HG02623 (cell line): ENCODE measurements around the gene CLNK.

Source experiments
- ATAC-seq: cut with Tn5 transposase; IDR thresholded peaks from one replicate; pipeline ENCODE4 v1.9.1; 2021; ENCODE audit warnings: moderate library complexity; ENCODE audit not compliant: unreplicated experiment

Gene CLNK

DNA sequence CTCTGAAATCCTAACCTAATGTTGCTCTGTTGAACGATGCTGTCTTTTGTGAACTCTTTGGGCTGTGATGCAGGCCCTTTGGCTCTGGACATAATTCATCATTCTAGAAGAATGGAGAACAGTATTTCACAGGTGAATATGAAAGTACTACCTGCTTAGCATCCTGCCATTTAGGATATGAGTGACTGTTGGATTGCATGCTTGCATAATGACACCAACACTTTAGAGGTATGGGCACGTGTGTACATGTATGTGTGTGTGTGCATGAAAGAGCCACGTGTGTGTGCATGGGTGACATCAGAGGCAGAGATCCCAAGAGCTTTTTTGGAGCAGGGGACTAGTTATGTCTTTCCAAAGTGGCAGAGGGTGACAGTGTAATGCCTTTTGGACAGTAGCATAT lies 157.1 kb downstream of the CLNK start:
- no peak for ATAC-seq

DNA sequence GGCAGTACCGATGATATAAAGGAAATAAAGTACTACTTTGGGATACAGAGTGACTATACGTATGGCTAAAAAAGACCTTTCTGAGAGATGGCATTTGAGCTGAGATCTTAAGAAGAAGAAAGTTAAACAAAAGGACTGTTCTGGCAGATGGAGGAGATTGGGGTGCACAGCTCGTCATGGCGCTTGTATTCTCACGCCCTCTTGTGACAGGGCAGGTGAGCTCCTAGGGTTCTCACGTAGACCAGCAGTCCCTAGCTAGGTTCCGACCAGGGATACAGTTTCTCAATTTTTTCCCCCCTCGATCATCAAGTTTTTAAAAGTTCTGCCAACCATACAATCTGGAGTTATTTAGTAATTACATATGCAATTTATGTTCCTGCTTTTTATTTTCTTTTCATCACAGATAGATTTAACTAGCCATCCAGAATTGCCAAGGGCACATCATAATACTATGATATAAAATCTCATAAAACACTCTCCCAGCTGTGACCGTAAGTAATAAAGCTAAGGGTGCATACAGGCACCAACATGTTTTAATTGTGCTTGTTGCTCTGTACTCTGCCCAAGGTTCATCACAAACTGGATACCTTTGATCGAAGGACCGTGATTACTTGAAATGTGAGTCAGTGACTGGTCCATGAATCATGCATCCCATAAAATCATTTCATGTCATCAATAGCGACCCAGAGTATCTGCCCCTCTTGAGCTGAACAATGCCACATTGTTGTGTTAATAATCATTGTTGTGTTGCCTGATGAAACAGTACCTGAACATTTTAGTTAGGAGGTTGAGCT lies 157.9 kb downstream of the CLNK start:
- ATAC-seq: no peak

DNA sequence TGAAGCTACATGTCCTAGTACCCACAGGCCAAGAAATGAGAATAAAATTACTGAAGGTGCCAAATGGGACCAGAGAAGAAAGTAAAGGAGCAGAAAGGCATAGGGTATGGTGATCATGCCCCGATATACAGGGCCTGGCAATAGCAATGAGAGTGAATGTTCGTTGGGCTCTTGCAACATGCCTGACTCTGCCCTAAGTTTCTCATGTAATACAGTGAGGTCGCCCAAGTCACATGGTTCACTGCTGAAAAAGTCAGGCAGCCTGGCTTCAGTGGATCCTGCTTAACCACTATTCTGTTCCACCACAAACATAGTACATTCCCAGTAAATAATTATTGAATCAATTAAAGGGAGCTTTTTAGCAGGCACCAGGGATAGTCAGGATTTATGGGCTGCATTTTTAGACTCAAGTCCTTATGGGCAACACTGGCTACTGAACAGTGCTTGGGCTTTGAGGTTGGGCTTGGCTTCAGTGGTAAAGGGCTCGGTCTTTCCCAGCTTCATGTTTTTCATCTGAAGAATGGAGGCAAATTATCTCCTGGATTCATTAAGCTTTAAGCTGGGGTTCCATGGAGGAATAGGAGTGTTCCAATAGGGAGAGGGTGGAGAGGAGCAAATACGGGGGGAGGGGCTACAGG lies 160.3 kb downstream of the CLNK start:
- no peak for ATAC-seq

DNA sequence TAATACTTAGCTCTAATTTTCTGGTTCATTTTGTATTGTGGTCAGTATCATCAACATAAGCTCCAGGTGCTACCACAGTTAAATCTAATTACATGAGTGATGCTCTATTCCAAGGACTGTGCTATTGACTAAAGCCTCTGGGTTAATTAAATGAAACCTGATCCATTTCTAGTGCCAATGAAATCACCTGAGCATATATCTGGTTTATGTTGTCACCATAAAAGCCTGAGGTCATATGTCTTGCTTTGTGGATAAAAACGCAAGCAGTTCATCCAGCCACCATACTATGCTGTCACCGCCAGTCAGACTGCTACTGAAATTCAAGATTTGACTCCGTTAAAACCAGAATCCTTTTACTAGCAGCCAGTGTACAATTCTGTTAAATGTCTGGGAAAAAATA lies 163.1 kb downstream of the CLNK start:
- no peak for ATAC-seq

DNA sequence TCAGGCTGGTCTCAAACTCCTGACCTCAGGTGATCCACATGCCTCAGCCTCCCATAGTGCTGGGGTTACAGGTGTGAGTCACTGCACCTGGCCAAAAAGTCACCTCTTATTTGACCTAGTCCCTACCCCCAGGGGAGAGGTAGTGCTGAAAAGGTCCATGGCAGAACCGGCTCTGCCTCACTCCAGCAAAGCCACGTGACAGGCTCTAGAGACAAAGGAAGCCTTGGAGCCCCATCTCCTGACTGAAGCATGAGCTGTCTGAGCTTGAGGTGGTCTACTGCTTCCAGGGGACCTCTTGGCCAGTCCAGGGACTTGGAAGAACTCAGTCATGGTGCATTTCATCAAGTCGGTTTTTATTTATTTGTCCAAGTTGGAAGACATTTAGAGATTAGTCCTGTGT lies 174.8 kb downstream of the CLNK start:
- no peak for ATAC-seq

DNA sequence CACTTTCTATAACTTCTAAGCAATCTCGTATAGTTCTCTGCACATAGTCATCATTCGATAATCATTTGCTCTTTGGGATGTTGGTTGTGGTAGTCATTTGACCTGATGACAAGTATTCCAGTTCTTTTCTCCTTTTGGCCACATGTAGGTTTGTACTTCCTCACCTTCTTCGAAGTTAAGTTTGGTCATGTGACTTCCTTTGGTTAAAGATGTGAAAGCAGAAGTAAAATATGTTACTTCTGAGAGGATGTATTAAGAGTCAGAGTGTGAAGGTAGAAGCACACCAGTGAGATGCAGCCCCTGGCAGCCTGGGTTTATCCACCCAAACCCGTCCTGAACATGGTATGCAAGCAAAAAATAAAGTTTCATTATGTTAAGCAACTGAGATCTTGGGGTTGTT lies 178.5 kb downstream of the CLNK start:
- no peak for ATAC-seq

DNA sequence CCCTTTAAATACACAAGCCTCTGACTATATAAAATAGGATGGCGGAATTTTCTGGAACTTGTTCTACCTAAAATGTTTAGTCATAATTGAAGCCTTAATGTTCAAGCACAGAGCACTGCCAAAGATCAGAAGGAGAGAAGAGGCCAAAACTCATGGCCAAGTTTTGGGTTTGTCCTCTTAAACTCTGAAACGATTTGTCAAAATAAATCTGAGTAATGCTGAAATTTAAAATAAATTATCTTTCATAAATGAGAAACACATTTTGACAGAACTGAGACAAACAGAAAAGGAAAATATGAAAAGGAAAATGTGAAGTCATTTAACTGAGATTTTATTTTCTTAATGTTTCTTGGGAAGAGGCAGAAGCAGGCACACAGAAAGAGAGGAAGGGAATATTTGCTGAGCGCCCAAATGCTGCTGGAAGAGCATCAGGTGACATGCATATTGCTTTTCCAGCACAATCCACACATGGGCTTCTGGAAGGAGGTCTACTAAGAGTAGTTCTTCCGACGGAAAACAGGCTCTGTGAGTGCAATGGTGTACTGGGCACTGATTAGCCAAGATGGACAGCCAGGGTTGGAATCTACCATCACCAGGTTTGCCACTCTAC lies 179.9 kb downstream of the CLNK start:
- ATAC-seq: no peak

DNA sequence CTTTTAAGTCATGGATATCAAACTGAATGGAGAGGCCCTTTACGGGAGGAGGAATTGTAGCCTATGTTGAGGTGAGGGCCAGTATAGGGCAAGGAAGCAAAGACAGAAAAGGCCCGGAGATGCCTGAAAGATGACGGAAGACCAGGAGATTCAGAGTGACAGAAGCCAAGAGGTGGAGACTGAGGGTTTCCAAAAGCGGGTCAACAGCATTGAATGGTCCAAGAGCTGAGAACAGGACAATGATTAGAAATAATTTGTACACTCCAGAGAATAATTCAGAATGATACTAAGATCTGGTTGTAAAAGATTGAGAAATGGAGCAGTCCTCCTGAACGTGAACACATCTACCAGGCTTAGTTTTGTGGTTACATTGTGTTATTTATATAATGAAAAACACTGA lies 181.9 kb downstream of the CLNK start:
- no peak for ATAC-seq

DNA sequence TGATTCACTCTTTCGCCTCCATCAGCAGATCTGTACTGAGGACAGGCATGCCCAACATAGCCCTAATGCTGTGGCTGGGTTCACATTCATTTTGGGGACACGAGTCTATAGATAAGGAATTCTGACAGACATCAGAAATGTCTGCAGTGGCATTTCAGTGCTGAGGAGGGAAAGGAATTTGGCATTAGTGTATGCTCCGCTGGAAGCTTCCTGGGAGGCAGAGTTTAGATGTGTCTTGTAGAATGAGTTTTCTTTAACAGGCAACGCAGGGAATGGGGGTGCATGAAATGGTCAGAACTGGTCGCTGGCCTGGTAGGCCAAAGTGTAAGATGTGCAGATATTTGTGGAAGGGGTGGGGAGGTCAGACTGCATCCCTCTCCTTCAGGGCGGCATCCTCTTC lies 183.8 kb downstream of the CLNK start:
- ATAC-seq: no peak

DNA sequence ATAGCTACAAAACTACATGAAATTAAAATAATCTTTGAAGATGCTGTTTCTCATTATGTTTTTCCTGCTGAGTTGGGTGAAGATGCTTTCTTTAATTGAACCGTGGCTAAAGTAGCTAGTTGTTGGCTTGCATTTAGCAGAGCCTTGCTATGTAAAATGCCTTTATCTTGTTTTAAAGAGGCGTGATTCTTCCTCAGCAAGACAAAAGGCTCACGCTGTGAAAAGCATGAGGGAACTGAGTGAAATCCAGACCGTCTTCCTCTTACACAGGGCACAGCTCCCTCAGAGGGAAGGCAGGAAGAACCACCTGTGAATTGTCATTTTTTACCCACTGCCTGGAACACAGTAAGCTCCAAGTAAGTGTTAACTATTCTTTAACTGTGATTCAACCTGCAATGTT lies 188.4 kb downstream of the CLNK start:
- ATAC-seq: no peak

DNA sequence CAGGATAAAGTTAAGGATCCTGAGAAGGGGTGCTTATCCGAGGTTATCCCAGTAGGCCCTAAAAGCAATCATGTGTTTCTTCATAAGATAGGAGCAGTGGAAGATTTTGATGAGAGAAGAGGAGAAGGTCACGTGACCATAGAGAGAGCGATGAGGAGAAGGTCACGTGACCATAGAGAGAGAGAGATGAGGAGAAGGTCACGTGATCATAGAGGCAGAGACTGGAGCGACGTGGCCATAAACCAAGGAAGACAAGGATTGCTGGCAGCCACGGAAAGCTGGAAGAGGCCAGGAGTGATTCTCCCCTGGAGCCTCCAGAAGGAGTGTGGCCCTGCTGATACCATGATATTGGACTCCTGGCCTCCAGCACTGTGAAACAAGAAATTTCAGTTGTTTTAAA lies 188.9 kb downstream of the CLNK start:
- ATAC-seq: no peak

DNA sequence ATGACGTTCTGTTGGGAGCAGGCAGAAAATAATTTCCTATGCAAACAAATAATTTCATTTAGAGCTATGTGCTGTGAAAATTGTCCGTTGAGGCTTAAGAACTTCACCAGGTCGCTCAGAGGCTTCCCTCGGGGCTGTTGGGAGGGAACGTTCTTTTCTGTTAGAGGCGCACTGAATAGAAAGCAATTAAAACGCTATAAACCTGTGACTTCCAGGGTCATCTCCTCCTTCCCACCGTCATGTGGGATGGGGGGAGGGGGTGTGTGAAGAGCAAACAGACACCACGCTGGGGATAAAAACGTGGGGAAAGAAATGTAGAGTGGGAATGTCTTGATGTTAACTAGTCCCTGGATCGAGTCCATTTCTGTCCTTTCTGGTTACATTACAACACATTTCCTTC lies 192.1 kb downstream of the CLNK start:
- ATAC-seq: no peak

DNA sequence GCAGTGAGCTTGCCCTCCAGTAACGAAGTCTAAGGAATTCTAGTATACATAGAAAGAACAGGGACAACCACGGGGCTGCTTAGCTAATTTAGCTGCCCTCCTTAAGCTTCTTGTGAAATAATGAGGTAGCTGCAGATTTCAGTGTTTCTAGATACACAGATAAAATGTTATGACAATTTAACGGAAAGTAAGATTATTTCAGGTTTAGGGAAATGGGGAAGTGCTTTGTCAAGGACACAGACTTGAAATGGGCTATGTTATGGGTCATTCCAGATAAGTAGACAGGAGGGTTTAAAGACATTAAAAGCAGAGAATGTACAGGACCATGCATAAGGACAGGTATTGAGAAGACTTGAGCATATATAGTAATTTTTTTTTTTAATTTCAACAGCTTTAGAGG lies 193.2 kb downstream of the CLNK start:
- ATAC-seq: no peak

DNA sequence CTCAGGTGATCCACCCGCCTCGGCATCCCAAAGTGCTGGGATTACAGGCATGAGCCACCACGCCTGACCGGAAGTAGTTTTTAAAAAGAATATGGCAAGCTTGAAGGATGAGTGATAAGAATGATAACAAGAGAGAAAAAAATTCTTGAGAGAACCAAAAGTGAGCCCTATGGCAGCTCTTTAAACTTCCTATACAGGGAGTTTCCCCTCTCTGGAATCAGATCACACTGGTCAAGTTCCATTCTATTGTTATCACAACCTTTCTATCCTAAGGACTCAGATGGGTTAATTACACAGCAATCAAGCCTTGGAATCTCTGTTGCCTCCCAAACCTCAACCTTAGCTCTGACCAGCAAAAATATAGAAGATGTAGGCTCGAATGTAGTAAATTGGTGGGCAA lies 193.6 kb downstream of the CLNK start:
- no peak for ATAC-seq

DNA sequence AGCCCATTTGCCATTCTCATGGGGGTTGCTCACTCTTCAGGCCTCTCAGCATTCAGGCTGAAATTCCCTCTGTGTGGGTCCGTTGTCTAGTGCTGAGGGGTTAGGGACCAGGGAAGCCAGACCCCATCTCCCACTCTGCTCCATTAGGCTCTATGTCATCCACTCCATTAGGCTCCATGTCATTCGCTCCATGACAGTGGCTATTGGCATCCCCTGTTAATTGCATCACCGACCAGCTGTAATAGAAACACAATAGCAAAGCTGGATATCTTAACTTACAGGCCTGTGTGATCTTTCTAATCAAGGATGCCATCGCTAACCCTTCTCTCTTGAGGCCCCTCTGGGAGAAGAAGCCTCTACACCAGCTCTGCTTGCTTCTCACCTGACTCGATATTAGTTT lies 201.7 kb downstream of the CLNK start:
- no peak for ATAC-seq

DNA sequence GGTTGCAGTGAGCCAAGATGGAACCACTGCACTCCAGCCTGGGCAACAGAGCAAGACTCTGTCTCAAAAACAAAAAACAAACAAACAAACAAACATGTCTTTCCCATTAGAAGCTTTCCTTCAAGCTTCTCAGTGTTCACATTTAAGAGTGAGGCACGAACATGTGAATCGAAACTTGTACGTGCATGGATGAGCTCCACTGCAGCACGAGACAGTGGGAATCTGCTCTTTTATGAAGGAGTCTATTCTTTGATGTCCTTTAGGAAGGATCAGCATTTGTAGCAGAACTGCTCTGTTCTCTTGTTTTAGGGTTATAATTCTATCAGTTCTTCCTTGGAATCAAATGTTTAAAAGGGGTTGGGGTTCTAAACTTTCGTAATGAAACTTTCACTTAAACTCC lies 204.0 kb downstream of the CLNK start:
- ATAC-seq: no peak

DNA sequence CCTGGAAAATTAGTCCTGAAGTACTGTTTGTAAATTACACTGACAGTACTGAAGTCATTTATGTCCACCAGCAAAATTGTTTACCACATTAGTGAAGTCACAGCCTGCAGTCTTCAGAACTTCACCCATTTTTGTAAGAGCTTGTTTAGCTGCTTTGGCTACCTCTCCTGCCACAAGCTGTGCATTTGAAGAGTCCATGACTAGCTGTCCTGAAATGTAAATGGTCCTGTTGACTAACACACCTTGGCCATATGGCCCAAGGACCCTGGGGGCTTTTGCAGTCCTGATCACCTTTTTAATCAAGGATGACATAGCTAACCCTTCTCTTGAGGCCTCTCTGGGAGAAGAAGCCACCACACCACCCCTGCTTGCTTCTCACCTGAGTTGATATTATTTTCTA lies 205.9 kb downstream of the CLNK start:
- ATAC-seq: no peak

DNA sequence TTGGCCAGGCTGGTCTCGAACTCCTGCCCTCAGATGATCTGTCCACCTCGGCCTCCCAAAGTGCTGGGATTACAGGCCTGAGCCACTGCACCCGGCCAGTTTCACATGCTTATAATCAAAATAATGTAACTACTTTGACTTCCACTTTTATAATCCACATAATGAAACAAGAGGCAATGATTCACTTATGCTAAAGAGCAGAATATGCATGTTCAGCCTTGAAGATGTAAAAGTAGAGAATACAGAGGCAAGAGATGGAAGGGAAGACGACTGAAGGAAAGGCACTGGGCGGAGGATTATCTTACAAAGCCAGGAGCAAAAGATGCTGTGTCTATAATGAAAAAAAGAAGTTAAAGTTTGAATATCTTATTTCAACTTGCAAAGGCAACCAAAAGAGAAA lies 214.1 kb downstream of the CLNK start:
- no peak for ATAC-seq

DNA sequence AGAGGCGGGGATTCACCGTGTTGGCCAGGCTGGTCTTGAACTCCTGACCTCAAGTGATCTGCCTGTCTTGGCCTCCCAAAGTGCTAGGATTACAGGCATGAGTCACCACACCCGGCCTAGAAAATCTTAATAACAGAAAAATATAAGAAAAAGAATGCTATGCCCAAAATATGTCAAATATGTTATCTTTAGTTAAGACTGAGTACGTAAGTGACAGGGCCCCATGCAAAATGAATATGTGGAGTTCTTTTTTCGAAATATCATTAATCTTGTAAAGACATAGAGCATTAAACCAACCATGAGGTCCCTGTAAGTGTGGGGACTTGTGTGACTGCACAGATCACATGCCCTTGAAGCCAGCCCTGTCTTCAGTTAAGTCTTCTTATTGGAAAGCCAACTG lies 218.4 kb downstream of the CLNK start:
- ATAC-seq: no peak

DNA sequence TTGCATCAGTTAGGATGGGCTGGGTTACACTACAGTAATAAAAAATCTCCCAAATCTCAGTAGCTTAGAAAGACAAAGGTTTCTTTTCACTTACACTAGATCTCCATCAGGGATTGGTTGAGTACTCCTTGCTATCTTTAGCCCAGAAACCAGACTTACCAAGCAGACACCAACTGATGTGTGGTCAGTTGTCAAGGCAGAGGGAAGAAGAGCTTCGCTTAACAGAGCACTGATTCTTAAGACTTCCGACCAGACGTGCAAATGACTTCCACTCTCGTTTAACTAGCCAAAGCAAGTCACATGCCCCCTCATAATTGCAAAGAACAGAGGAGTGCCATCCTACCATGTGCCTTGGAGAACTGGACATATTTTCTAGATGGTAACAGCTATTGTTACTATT lies 221.7 kb downstream of the CLNK start:
- no peak for ATAC-seq

DNA sequence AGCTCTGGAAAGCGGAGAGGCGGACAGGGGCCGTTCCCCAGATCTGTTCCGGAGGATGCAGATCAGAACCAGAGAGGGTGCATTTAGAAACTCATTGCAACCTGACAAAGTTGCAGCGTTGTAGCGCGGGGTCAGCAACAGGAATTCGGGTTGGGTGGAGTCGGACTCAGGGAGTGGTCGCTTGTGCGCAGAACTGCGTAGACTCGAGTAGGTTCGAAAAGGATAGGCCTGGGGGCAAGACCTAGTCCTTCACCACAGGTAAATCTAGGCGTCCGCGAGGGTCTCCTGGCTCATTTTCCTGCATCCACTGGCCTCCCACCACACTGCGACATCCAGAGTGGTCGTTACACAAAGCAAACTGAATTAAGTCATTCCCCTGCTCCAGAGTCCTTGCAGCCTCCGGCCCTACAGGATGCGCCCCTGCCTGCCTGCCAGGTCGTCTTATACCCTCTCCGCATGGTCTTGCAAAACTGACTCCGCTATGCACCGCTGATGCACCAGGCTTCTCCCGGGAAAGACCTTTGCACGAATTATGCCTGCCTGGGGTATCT lies 222.6 kb downstream of the CLNK start:
- no peak for ATAC-seq
